D721Med (cell line): ENCODE data around the gene RNFT2.

Experiments used
- DNase-seq: peaks from one replicate; pipeline ENCODE4 v3.0.0; 2011; ENCODE audit warnings: low spot score; ENCODE audit not compliant: insufficient read length
- FAIRE-seq: peaks from 2 replicates; lab custom pipeline; 2011; peaks lifted over from hg19 to GRCh38; lab: Jason Lieb, UNC
- TF ChIP-seq, protein P1 (sequence below): IDR thresholded peaks from 2 replicates; pipeline ENCODE4 v1.5.1; 2012; ENCODE audit warnings: mild to moderate bottlenecking, control low read depth; ENCODE audit not compliant: insufficient read depth; ENCODE audit errors: missing control alignments

The RNFT2 gene

DNA sequence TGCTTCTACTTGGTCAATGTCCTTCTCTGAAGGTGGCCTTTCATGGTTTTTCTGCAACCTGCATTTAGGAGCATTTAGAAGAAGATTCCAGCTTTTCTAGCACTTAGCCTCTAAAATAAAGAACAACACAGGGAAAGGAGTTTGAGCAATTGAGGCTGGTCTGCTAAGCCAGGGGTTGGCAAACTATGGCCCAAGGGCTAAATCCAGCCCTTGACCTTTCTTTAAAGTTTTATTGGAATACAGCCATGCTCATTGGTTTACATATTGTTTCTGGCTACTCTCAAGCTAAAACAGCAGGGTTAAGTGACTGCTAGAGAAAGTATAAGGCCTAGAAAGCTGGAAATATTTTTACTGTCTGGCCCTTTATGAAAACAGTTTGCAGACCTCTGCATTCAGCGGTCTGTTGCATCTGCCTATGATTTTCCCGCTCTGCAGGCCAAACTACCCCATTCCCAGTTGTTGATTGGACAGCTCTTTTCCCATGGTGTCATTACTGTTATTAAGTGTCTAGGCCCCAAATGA lies 39.5 kb upstream of the RNFT2 start:
- DNase-seq: no peak
- FAIRE-seq: no peak

DNA sequence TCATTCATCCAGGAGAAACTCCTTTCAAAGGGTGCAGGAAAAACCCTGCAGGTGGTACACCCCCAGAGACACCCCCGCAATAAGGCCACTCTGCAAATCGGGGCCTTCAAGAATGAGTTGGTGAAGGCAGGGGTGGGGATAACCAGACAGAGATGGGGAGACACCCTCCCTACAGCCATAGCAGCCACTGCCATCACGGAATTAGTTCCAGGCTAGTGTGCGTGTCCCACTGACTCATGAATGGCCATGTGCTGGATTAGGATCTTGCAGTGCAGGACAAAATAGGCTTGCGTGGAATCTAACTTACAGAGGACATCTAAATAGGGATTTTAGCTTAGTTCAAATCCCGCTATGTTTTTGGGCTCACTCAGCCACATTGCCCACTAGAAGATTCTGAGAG lies 38.0 kb upstream of the RNFT2 start:
- DNase-seq: no peak
- no peak for FAIRE-seq
- TF ChIP-seq, protein P1, sequence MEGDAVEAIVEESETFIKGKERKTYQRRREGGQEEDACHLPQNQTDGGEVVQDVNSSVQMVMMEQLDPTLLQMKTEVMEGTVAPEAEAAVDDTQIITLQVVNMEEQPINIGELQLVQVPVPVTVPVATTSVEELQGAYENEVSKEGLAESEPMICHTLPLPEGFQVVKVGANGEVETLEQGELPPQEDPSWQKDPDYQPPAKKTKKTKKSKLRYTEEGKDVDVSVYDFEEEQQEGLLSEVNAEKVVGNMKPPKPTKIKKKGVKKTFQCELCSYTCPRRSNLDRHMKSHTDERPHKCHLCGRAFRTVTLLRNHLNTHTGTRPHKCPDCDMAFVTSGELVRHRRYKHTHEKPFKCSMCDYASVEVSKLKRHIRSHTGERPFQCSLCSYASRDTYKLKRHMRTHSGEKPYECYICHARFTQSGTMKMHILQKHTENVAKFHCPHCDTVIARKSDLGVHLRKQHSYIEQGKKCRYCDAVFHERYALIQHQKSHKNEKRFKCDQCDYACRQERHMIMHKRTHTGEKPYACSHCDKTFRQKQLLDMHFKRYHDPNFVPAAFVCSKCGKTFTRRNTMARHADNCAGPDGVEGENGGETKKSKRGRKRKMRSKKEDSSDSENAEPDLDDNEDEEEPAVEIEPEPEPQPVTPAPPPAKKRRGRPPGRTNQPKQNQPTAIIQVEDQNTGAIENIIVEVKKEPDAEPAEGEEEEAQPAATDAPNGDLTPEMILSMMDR: no peak

More for the DNA sequence above, 39.5 kb upstream of the RNFT2 start:
- TF ChIP-seq, protein P1: no peak

- TF ChIP-seq, protein P1: no peak
- no peak for DNase-seq
- FAIRE-seq: no peak
Measured at GRCh38 chr12:116701432-116701831, 36.7 kb upstream of the RNFT2 start.

GRCh38 chr12:116703214-116703795 lies 34.8 kb upstream of the RNFT2 start:
- no peak for FAIRE-seq
- peak; percentile 57 for DNase-seq
- TF ChIP-seq, protein P1: peak; percentile 95

DNA sequence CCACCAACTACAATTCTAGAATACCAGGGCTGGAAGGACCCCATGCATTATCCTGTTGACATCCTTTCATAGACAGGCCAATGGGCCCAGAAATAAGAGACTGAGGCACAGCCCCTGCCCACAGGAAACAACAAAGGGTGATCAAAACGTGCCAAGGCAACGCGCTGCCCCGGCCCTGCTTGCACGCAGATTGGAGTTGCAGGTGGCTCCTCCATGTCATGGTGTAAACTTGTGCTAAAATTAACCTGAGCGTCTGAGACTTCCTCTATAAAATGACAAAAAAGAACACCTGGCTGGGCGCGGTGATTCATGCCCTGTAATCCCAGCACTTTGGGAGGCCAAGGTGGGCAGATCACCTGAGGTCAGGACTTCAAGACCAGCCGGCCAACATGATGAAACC lies 30.4 kb upstream of the RNFT2 start:
- TF ChIP-seq, protein P1: no peak
- no peak for DNase-seq
- FAIRE-seq: no peak

GRCh38 chr12:116708826-116709756 lies 29.0 kb upstream of the RNFT2 start:
- TF ChIP-seq, protein P1: peak; percentile 73
- DNase-seq (no peak), FAIRE-seq (peak; percentile 25)

GRCh38 chr12:116709768-116710167 lies 28.3 kb upstream of the RNFT2 start:
- TF ChIP-seq, protein P1: no peak
- FAIRE-seq: no peak
- DNase-seq: no peak
